ENCODE measurements around the gene CACNG4.

DNA sequence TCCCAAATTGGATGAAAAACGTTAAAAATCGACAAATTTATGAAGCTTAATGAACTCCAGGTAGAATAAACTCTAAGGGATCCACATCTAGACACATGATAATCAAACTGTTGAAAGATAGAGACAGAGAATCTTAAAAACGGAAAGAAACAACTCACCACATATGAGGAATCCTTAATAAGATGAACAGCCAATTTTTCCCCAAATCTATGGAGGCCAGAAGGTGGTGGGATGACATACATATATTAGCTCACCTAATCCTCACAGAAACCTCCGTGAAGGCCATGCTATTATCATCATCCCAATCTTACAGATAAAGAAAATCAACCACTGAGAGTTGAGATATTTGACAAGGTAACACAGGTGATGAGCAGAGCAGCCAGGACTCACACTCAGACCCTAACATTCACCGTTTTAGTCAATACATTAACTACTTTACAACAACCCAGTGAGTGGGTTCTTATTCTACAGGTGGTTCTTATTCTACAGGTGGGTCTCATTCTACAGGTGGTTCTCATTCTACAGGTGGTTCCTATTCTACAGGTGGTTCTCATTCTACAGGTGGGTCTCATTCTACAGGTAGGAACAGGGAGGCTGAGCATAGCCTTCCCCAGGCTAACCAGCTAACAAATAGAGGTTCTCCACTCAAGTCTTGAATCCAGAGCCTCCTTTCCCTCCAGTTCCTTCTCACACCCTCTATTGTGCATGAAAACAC, 84.7 kb downstream of the CACNG4 start:
- TF ChIP-seq, protein P1, sequence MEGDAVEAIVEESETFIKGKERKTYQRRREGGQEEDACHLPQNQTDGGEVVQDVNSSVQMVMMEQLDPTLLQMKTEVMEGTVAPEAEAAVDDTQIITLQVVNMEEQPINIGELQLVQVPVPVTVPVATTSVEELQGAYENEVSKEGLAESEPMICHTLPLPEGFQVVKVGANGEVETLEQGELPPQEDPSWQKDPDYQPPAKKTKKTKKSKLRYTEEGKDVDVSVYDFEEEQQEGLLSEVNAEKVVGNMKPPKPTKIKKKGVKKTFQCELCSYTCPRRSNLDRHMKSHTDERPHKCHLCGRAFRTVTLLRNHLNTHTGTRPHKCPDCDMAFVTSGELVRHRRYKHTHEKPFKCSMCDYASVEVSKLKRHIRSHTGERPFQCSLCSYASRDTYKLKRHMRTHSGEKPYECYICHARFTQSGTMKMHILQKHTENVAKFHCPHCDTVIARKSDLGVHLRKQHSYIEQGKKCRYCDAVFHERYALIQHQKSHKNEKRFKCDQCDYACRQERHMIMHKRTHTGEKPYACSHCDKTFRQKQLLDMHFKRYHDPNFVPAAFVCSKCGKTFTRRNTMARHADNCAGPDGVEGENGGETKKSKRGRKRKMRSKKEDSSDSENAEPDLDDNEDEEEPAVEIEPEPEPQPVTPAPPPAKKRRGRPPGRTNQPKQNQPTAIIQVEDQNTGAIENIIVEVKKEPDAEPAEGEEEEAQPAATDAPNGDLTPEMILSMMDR (IDR thresholded peaks at IDR 0.05): no peak
- no peak for TF ChIP-seq POLR2AphosphoS5 (IDR thresholded peaks at IDR 0.05; ENCODE audit: low read depth, low read length)

All from Panc1 (cell line).